MM.1S (cell line): Measurements from ENCODE around the gene DENND1A.

Experiments used
- CTCF ChIP-seq: fragments of 300-600 bp; sonication (generic); IDR thresholded peaks from 2 replicates; pipeline ENCODE4 v1.5.1; 2016; ENCODE audit warnings: antibody characterized with exemption, low read length, mixed read lengths
- EZH2phosphoT487 ChIP-seq: fragments of 300-600 bp; sonication (generic); IDR thresholded peaks from 2 replicates; pipeline ENCODE4 v1.6.1; 2018; ENCODE audit warnings: antibody characterized with exemption, low read length

GRCh38 chr9:123702483-123702882 lies 227.4 kb downstream of the DENND1A start:
- no peak for TF ChIP-seq CTCF
- no peak for TF ChIP-seq EZH2phosphoT487
